HCT116 (cell line): Measurements from ENCODE around the gene HEG1.

ENCODE experiments used
- CEBPB ChIP-seq: IDR thresholded peaks from 2 replicates; pipeline ENCODE4 v1.6.1; 2012; ENCODE audit warnings: low read depth
- EZH2 ChIP-seq: fragments of 200-600 bp; sonication (generic); IDR thresholded peaks from 2 replicates; pipeline ENCODE4 v1.6.1; 2017; ENCODE audit warnings: antibody characterized with exemption, mixed run types
- POLR2A ChIP-seq: IDR thresholded peaks from 2 replicates; pipeline ENCODE4 v1.7.0; 2011; ENCODE audit warnings: borderline replicate concordance; ENCODE audit not compliant: insufficient read depth, insufficient read length; ENCODE audit errors: extremely low read depth
- RAD21 ChIP-seq: IDR thresholded peaks from 2 replicates; pipeline ENCODE4 v1.6.1; 2012; ENCODE audit warnings: low read depth, mild to moderate bottlenecking
- TCF7L2 ChIP-seq: IDR thresholded peaks from 2 replicates; pipeline ENCODE4 v1.7.0; 2011; ENCODE audit warnings: borderline replicate concordance, inconsistent platforms; ENCODE audit not compliant: insufficient read depth, insufficient read length; ENCODE audit errors: extremely low read depth
- TF ChIP-seq, protein P1 (sequence below), 3 experiments: fragments of 200-600 bp in 1 of 3; sonication (generic) in 1 of 3; IDR thresholded peaks in 2 of 3; conservative IDR thresholded peaks in 1 of 3; 2 replicates each; pipeline ENCODE4 v1.5.1; 2012 to 2017; ENCODE audit warnings: low read depth in 2 of 3, low read length in 2 of 3, antibody characterized with exemption in 1 of 3, borderline replicate concordance in 1 of 3, control low read depth in 1 of 3, mild to moderate bottlenecking in 1 of 3, mixed read lengths in 1 of 3, mixed run types in 1 of 3, moderate library complexity in 1 of 3; ENCODE audit not compliant: insufficient read depth in 1 of 3
- TF ChIP-seq, protein P2 (sequence below): IDR thresholded peaks from 2 replicates; pipeline ENCODE4 v1.6.1; 2012
- TF ChIP-seq, protein P3 (sequence below): IDR thresholded peaks from 2 replicates; pipeline ENCODE4 v1.6.1; 2012; ENCODE audit warnings: low read depth
- TF ChIP-seq, protein P4 (sequence below): IDR thresholded peaks from 2 replicates; pipeline ENCODE4 v1.6.1; 2012

DNA sequence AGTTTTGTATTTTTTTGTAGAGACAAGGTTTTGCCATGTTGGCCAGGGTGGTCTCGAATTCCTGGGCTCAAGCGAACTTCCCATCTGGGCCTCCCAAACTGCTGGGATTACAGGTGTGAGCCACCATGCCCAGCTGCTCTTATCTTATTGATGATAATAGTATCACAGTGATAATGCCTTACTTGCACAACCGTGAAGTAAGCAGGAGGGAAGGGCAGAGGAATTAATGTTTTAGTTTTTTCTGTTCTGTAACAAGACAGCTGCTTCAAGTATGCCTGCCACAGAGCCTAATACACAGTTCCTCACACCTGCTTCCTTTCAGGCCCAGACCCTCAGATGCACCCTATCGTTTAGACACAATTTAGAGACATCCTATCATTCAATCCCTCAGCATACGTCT lies 95.1 kb downstream of the HEG1 start:
- TF ChIP-seq, protein P1, sequence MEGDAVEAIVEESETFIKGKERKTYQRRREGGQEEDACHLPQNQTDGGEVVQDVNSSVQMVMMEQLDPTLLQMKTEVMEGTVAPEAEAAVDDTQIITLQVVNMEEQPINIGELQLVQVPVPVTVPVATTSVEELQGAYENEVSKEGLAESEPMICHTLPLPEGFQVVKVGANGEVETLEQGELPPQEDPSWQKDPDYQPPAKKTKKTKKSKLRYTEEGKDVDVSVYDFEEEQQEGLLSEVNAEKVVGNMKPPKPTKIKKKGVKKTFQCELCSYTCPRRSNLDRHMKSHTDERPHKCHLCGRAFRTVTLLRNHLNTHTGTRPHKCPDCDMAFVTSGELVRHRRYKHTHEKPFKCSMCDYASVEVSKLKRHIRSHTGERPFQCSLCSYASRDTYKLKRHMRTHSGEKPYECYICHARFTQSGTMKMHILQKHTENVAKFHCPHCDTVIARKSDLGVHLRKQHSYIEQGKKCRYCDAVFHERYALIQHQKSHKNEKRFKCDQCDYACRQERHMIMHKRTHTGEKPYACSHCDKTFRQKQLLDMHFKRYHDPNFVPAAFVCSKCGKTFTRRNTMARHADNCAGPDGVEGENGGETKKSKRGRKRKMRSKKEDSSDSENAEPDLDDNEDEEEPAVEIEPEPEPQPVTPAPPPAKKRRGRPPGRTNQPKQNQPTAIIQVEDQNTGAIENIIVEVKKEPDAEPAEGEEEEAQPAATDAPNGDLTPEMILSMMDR (IDR thresholded peaks at IDR 0.05 in 2 of 3, conservative IDR thresholded peaks at IDR 0.05 in 1 of 3; ENCODE audit: borderline replicate concordance in 1 of 3, insufficient read depth in 1 of 3, low read depth in 2 of 3, low read length in 2 of 3) = no peak
- no peak for TF ChIP-seq EZH2
- TF ChIP-seq, protein P2, sequence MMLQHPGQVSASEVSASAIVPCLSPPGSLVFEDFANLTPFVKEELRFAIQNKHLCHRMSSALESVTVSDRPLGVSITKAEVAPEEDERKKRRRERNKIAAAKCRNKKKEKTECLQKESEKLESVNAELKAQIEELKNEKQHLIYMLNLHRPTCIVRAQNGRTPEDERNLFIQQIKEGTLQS = no peak
- no peak for TF ChIP-seq POLR2A
- TF ChIP-seq TCF7L2 = no peak
- TF ChIP-seq CEBPB = no peak
- no peak for TF ChIP-seq RAD21
- TF ChIP-seq, protein P3, sequence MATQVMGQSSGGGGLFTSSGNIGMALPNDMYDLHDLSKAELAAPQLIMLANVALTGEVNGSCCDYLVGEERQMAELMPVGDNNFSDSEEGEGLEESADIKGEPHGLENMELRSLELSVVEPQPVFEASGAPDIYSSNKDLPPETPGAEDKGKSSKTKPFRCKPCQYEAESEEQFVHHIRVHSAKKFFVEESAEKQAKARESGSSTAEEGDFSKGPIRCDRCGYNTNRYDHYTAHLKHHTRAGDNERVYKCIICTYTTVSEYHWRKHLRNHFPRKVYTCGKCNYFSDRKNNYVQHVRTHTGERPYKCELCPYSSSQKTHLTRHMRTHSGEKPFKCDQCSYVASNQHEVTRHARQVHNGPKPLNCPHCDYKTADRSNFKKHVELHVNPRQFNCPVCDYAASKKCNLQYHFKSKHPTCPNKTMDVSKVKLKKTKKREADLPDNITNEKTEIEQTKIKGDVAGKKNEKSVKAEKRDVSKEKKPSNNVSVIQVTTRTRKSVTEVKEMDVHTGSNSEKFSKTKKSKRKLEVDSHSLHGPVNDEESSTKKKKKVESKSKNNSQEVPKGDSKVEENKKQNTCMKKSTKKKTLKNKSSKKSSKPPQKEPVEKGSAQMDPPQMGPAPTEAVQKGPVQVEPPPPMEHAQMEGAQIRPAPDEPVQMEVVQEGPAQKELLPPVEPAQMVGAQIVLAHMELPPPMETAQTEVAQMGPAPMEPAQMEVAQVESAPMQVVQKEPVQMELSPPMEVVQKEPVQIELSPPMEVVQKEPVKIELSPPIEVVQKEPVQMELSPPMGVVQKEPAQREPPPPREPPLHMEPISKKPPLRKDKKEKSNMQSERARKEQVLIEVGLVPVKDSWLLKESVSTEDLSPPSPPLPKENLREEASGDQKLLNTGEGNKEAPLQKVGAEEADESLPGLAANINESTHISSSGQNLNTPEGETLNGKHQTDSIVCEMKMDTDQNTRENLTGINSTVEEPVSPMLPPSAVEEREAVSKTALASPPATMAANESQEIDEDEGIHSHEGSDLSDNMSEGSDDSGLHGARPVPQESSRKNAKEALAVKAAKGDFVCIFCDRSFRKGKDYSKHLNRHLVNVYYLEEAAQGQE = no peak
- TF ChIP-seq, protein P4, sequence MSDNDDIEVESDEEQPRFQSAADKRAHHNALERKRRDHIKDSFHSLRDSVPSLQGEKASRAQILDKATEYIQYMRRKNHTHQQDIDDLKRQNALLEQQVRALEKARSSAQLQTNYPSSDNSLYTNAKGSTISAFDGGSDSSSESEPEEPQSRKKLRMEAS = no peak
